ENCODE measurements around the gene GABRP.

GABRP gene

GRCh38 chr5:170795154-170795553 lies 11.6 kb downstream of the GABRP start:
- Histone ChIP-seq H2AFZ (ENCODE audit: low read length) (no peak overlapping the region), H3K9me3 (ENCODE audit: insufficient read depth, low read depth, low read length) (no peaks in the 10 kb centered on the region), H4K20me1 (ENCODE audit: insufficient read depth, low read length, poor library complexity, severe bottlenecking) (no peaks in the 10 kb centered on the region), H3K4me3 (ENCODE audit: low read length, poor library complexity, severe bottlenecking) (no peak overlapping the region), H3K9me2 (replicated peaks; ENCODE audit: low read depth, low read length) (no peaks in the 10 kb centered on the region), H3F3A (ENCODE audit: low read depth) (no peaks in the 10 kb centered on the region), H3K36me3 (ENCODE audit: insufficient read depth, low read length) (no peaks in the 10 kb centered on the region), H3K4me1 (ENCODE audit: insufficient read depth, low read length, poor library complexity, severe bottlenecking) (no peaks in the 10 kb centered on the region), H3K9ac (ENCODE audit: low read depth, low read length, poor library complexity, severe bottlenecking) (no peak overlapping the region), H3K79me2 (ENCODE audit: insufficient read depth, low read length) (no peaks in the 10 kb centered on the region), H3K27me3 (ENCODE audit: insufficient read depth, low read length, poor library complexity, severe bottlenecking) (no peaks in the 10 kb centered on the region), H3K4me2 (ENCODE audit: low read depth, low read length, poor library complexity, severe bottlenecking) (no peak overlapping the region)
- TF ChIP-seq EZH2phosphoT487 (IDR thresholded peaks at IDR 0.05; ENCODE audit: borderline replicate concordance) (no peak), CTCF (conservative IDR thresholded peaks at IDR 0.05; ENCODE audit: low read length) (no peak)

- Histone ChIP-seq H3K4me1 (ENCODE audit: insufficient read depth, low read length, poor library complexity, severe bottlenecking) (no peaks in the 10 kb centered on the region), H3K9ac (ENCODE audit: low read depth, low read length, poor library complexity, severe bottlenecking) (no peak overlapping the region), H3K9me2 (replicated peaks; ENCODE audit: low read depth, low read length) (no peaks in the 10 kb centered on the region), H3K4me2 (ENCODE audit: low read depth, low read length, poor library complexity, severe bottlenecking) (no peak overlapping the region), H3K79me2 (ENCODE audit: insufficient read depth, low read length) (no peaks in the 10 kb centered on the region), H3F3A (ENCODE audit: low read depth) (no peaks in the 10 kb centered on the region), H3K9me3 (ENCODE audit: insufficient read depth, low read depth, low read length) (no peaks in the 10 kb centered on the region), H3K36me3 (ENCODE audit: insufficient read depth, low read length) (no peaks in the 10 kb centered on the region), H3K4me3 (ENCODE audit: low read length, poor library complexity, severe bottlenecking) (no peak overlapping the region), H3K27me3 (ENCODE audit: insufficient read depth, low read length, poor library complexity, severe bottlenecking) (no peaks in the 10 kb centered on the region), H2AFZ (ENCODE audit: low read length) (no peak overlapping the region), H4K20me1 (ENCODE audit: insufficient read depth, low read length, poor library complexity, severe bottlenecking) (no peaks in the 10 kb centered on the region)
- TF ChIP-seq CTCF (conservative IDR thresholded peaks at IDR 0.05; ENCODE audit: low read length) (no peak), EZH2phosphoT487 (IDR thresholded peaks at IDR 0.05; ENCODE audit: borderline replicate concordance) (no peak)
Observed at GRCh38 chr5:170805666-170806065, 22.1 kb downstream of the GABRP start.

- TF ChIP-seq CTCF (conservative IDR thresholded peaks at IDR 0.05; ENCODE audit: low read length) (no peak), EZH2phosphoT487 (IDR thresholded peaks at IDR 0.05; ENCODE audit: borderline replicate concordance) (no peak)
- Histone ChIP-seq H4K20me1 (ENCODE audit: insufficient read depth, low read length, poor library complexity, severe bottlenecking) (no peaks in the 10 kb centered on the region), H3K27me3 (ENCODE audit: insufficient read depth, low read length, poor library complexity, severe bottlenecking) (no peaks in the 10 kb centered on the region), H3K9me2 (replicated peaks; ENCODE audit: low read depth, low read length) (no peaks in the 10 kb centered on the region), H3K36me3 (ENCODE audit: insufficient read depth, low read length) (no peaks in the 10 kb centered on the region), H3K9ac (ENCODE audit: low read depth, low read length, poor library complexity, severe bottlenecking) (no peak overlapping the region), H3K4me1 (ENCODE audit: insufficient read depth, low read length, poor library complexity, severe bottlenecking) (no peaks in the 10 kb centered on the region), H3K4me3 (ENCODE audit: low read length, poor library complexity, severe bottlenecking) (no peak overlapping the region), H3F3A (ENCODE audit: low read depth) (no peaks in the 10 kb centered on the region), H2AFZ (ENCODE audit: low read length) (no peak overlapping the region), H3K9me3 (ENCODE audit: insufficient read depth, low read depth, low read length) (no peaks in the 10 kb centered on the region), H3K79me2 (ENCODE audit: insufficient read depth, low read length) (no peaks in the 10 kb centered on the region), H3K4me2 (ENCODE audit: low read depth, low read length, poor library complexity, severe bottlenecking) (no peak overlapping the region)
Observed at GRCh38 chr5:170809551-170809950, 26.0 kb downstream of the GABRP start.

Data from Loucy (cell line).